Right renal cortex interstitium (tissue), 3 donors: Measurements from ENCODE around the gene ALKBH4. TPM values are rescaled to one million over a fixed set of nuclear protein-coding genes. Genes with fewer than 3 reads are reported as not detected.
"Not testable (repeated sequence)": the region's sequence is repeated elsewhere in the genome, so short reads cannot be mapped to it uniquely, and the experiment has no call there.

Source experiments
- DNase-seq, 3 donors: peaks; one replicate each; pipeline ENCODE4 v3.0.0-alpha.2; 2013; ENCODE audit warnings: low read depth in 3 of 3, low spot score in 2 of 3
- polyA plus RNA-seq, 3 donors: library from polyadenylated mRNA; unstranded; fragments of 120-200 nt; gene quantifications; one replicate each; pipeline ENCODE4 v1.2.1, GENCODE V29; 2013; ENCODE audit not compliant: insufficient read length in 3 of 3

The ALKBH4 gene
- polyA plus RNA-seq: 10 to 100 TPM in 1 of 3 donors, 1 to 10 TPM in 2; 9.7 to 12.3 (median 9.7) TPM

- DNase-seq: peak; percentile 50 to 86 (median 78)
Measured at GRCh38 chr7:102464577-102465280, at the start of gene ALKBH4, which contains the start of gene LRWD1. ALKBH4 (minus strand) TSS chr7:102464863; CDS start chr7:102464836, 27 bp downstream. LRWD1 (plus strand) TSS chr7:102464984; CDS start chr7:102465081, 97 bp downstream.

GRCh38 chr7:102512642-102513221 is 48.1 kb upstream of the ALKBH4 start:
- peak; percentile 76 to 88 (median 87) for DNase-seq

GRCh38 chr7:102511860-102512522 is 47.3 kb upstream of the ALKBH4 start:
- not testable (repeated sequence) for DNase-seq

GRCh38 chr7:102510575-102510974 is 45.9 kb upstream of the ALKBH4 start:
- not testable (repeated sequence) for DNase-seq

- not testable (repeated sequence) for DNase-seq
Measured at GRCh38 chr7:102507410-102508088, 42.9 kb upstream of the ALKBH4 start.

- not testable (repeated sequence) for DNase-seq
Measured at GRCh38 chr7:102505298-102506185, 40.9 kb upstream of the ALKBH4 start.

GRCh38 chr7:102503141-102503540 is 38.5 kb upstream of the ALKBH4 start:
- DNase-seq: not testable (repeated sequence)

- not testable (repeated sequence) for DNase-seq
Measured at GRCh38 chr7:102498321-102498720, 33.7 kb upstream of the ALKBH4 start.

GRCh38 chr7:102497308-102497707 is 32.6 kb upstream of the ALKBH4 start:
- not testable (repeated sequence) for DNase-seq

GRCh38 chr7:102496861-102497260 is 32.2 kb upstream of the ALKBH4 start:
- DNase-seq: not testable (repeated sequence)

- DNase-seq: not testable (repeated sequence)
Measured at GRCh38 chr7:102494473-102495149, 29.9 kb upstream of the ALKBH4 start.

- DNase-seq: not testable (repeated sequence)
Measured at GRCh38 chr7:102494026-102494425, 29.4 kb upstream of the ALKBH4 start.

GRCh38 chr7:102493220-102493935 is 28.7 kb upstream of the ALKBH4 start:
- not testable (repeated sequence) for DNase-seq

GRCh38 chr7:102490529-102491075 is 25.9 kb upstream of the ALKBH4 start:
- not testable (repeated sequence) for DNase-seq

- not testable (repeated sequence) for DNase-seq
Measured at GRCh38 chr7:102484317-102484716, 19.7 kb upstream of the ALKBH4 start.

GRCh38 chr7:102481962-102482361 is 17.3 kb upstream of the ALKBH4 start:
- not testable (repeated sequence) for DNase-seq

- DNase-seq: not testable (repeated sequence)
Measured at GRCh38 chr7:102479982-102480637, 15.4 kb upstream of the ALKBH4 start.

- not testable (repeated sequence) for DNase-seq
Measured at GRCh38 chr7:102479209-102479584, 14.5 kb upstream of the ALKBH4 start.
